Testis (tissue), 3 donors: ENCODE measurements around the gene ALAS1. TPM values are rescaled to one million over a fixed set of nuclear protein-coding genes. Genes with fewer than 3 reads are reported as not detected.
A peak's percentile ranks its signal among the peaks of the same experiment; 100 is the strongest.

Experiments
- DNase-seq: peaks from one replicate; pipeline ENCODE4 v3.0.0-alpha.2; 2019
- H3K27ac ChIP-seq, 2 donors: fragments of 200-600 bp; sonication (generic); one replicate each; pipeline ENCODE4 v1.5.1; 2019
- H3K27me3 ChIP-seq: fragments of 200-600 bp; sonication (generic); one replicate; pipeline ENCODE4 v1.5.1; 2019
- H3K36me3 ChIP-seq: fragments of 200-600 bp; sonication (generic); one replicate; pipeline ENCODE4 v1.5.1; 2017; ENCODE audit warnings: low read depth; ENCODE audit errors: missing control alignments
- H3K4me1 ChIP-seq: fragments of 200-600 bp; sonication (generic); one replicate; pipeline ENCODE4 v1.5.1; 2019
- H3K4me3 ChIP-seq, 2 donors: fragments of 200-600 bp; sonication (generic); one replicate each; pipeline ENCODE4 v1.5.1; 2017 to 2019
- H3K9me3 ChIP-seq: fragments of 200-600 bp; sonication (generic); one replicate; pipeline ENCODE4 v1.5.1; 2017
- POLR2A ChIP-seq: fragments of 450-650 bp; IDR thresholded peaks from one replicate; pipeline ENCODE4 v1.6.1; 2017; ENCODE audit warnings: antibody characterized with exemption, mild to moderate bottlenecking, moderate library complexity
- WGBS, 2 donors: methylation state at CpG; one replicate each; pipeline ENCODE4 v1.1.5; 2018; 5-methylcytosine and 5-hydroxymethylcytosine counted together
- intact Hi-C: fragments of 100-400 bp; cut with DNase I; formaldehyde crosslinking; loops from one replicate; pipeline ENCODE4 v1.15.1; 2023; ENCODE audit warnings: low total_unique reads
- polyA plus RNA-seq: library from polyadenylated mRNA; stranded (reverse); fragments of 350-450 nt; fragmentation: Illumina TruSeq; extraction: RNeasy Lipid Tissue Mini Kit (QIAGEN cat#74804); gene quantifications from one replicate; pipeline ENCODE4 v1.2.3, GENCODE V29; 2014; ENCODE audit warnings: low read depth, low replicate concordance; ENCODE audit not compliant: insufficient read depth
- total RNA-seq, 2 donors: library from RNA; depleted of rRNA; stranded (reverse); fragments of >200 nt; gene quantifications; one replicate each; pipeline ENCODE4 v1.2.3, GENCODE V29; 2016
- TF ChIP-seq, protein P1 (sequence below), 3 experiments: fragments of 450-650 bp in 2 of 3; fragments of 200-600 bp in 1 of 3; sonication (generic) in 1 of 3; IDR thresholded peaks; one replicate each; pipeline ENCODE4 v1.5.1; 2016 to 2019; ENCODE audit warnings: antibody characterized with exemption in 3 of 3, mild to moderate bottlenecking in 2 of 3, moderate library complexity in 1 of 3

Gene ALAS1
- total and polyA plus RNA-seq, 3 donors from 2014 or later = 49.9 to 54.2 (median 51.4) TPM

DNA sequence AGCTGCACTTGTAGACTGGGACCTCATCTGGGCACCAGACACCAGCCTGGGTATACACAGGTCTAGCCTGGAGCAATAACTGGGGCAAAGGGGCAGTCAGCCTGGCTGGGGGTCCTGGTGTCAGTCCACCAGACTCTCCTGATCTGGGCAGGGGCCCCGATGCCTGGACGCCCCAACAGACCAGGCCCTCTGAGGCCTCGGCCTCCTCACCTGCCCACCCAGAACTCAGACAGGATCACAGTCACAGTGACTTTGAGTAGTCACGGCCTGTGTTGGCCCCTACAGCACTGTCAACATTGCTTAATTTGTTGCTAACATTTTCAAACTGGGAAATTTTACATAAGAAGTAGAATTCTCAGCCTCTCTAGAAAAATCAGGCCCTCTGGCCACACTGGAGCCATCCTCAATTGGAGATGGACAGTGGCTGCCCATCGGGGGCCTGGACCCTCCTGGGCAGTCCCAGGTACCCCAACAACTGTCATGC, 35.2 kb downstream of the ALAS1 start:
- no peak overlapping the region for H3K4me3 ChIP-seq
- H3K27ac ChIP-seq = no peak overlapping the region
- 95% methylated on average over 2 to 5 of the region's 5 CpGs for WGBS, 2 donors
- no peaks in the 10 kb centered on the region for H3K36me3 ChIP-seq
- TF ChIP-seq, protein P1, sequence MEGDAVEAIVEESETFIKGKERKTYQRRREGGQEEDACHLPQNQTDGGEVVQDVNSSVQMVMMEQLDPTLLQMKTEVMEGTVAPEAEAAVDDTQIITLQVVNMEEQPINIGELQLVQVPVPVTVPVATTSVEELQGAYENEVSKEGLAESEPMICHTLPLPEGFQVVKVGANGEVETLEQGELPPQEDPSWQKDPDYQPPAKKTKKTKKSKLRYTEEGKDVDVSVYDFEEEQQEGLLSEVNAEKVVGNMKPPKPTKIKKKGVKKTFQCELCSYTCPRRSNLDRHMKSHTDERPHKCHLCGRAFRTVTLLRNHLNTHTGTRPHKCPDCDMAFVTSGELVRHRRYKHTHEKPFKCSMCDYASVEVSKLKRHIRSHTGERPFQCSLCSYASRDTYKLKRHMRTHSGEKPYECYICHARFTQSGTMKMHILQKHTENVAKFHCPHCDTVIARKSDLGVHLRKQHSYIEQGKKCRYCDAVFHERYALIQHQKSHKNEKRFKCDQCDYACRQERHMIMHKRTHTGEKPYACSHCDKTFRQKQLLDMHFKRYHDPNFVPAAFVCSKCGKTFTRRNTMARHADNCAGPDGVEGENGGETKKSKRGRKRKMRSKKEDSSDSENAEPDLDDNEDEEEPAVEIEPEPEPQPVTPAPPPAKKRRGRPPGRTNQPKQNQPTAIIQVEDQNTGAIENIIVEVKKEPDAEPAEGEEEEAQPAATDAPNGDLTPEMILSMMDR (IDR thresholded peaks at IDR 0.05) = no peak
- TF ChIP-seq POLR2A = no peak
- no peaks in the 10 kb centered on the region for H3K27me3 ChIP-seq
- peaks cover 25% of the 10 kb centered on the region for H3K4me1 ChIP-seq
- no peaks in the 10 kb centered on the region for H3K9me3 ChIP-seq
- no peak for DNase-seq
- intact Hi-C loops = no loop called here

DNA sequence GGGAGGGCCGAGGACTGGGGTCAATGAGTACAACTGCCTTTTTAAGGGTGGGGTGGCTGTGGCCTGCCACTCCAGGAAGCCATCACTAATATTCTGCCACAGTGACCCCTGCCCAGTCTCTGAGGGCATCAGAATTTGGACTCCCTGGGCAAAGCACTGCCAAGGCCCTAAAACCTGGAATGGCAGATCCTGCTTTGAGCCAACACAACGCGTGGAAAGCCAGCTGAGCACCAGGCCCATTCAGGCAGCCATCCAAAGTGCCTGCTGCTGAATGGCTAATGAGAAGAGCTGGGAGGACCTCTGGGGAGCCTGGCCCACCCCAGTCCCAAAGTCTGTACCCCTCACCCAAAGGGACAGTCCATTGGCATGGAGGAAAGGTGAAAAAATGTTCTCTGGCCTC, 36.0 kb downstream of the ALAS1 start:
- no peaks in the 10 kb centered on the region for H3K27me3 ChIP-seq
- no peak for DNase-seq
- H3K36me3 ChIP-seq = no peaks in the 10 kb centered on the region
- TF ChIP-seq, protein P1 (IDR thresholded peaks at IDR 0.05) = no peak
- no peak for TF ChIP-seq POLR2A
- WGBS, 2 donors = 88 to 96% methylated on average over 3 of the region's 3 CpGs
- peaks cover 28% of the 10 kb centered on the region for H3K4me1 ChIP-seq
- no peak overlapping the region for H3K27ac ChIP-seq
- intact Hi-C loops = no loop called here
- H3K9me3 ChIP-seq = no peaks in the 10 kb centered on the region
- no peak overlapping the region for H3K4me3 ChIP-seq

DNA sequence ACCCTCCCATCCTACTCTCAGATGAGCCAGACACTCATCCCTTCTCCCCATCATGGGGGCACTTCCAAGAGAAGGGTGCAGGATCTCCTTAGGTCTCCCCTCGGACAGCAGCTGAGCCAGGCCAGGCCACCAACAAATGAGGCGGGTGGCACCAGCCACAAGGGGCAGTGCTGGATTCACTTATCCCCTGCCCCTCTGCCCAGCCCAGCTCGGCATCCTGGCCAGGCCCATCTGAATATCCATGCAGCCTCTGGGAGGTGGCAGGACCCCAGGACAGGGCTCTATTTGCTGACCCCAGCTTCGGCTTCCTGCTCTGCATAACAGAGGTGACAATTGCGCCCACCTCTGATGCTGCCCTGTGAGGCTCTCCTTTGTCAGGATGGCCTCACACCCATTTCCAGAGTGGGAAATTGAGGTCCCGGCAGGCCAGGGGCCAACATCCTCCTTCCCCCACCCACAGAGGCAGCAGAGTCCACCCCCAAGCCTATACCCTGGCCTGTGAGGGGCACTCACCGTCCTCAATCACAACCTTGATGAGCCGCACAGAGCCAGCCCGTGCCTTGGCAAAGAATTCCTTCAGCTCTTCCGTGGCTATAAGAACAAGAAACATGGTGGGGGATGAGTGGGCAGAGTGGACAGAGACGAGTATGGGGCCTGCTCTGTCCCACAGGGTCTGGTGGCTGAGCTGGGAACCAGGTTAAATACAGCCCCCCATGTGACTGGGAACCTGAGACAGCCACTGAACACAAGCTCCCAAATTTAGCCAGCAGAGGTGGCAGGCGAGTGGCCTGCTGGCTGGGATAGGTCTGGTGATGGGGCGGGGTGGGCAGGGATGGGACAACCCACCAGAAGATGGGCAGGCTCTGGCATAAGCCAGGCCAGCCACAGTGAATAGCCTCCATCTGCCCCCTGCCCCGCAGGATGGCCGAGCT, 36.8 kb downstream of the ALAS1 start:
- whole genome bisulfite sequencing, 2 donors = 87 to 89% methylated on average over 15 of the region's 15 CpGs
- no peak for DNase-seq
- intact Hi-C loops = loop anchor here (5.0 kb wide), 1 partner anchor 53 kb away; the partner anchor contains the start of gene GLYCTK

DNA sequence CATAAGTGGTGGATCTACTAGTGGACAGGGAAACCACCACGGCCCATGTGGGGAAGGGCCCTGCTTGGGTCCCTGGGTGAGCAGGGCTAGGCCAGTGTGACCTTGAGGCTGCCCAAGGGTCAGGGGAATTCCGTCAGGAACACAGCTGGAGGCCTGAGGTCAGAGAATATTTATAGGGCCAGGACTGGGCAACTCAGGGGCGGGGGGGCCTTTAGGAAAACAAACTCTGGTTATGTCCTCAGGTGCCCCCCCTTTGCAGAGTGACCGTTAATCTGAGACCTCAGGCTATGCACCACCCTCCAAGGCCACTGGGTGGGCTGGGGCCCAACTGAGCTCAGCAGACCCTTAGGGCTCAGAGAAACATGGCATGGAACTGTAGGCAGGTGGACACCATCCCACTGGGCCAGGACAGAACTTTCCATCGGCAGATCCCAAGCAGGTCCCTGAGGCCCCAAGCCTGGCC, 38.5 kb downstream of the ALAS1 start:
- intact Hi-C loops = loop anchor here (5.0 kb wide), 1 partner anchor 51 kb away; the partner anchor contains the start of gene GLYCTK
- Histone ChIP-seq H3K36me3 (no peaks in the 10 kb centered on the region), H3K4me1 (peaks cover 38% of the 10 kb centered on the region), H3K27me3 (no peaks in the 10 kb centered on the region), H3K27ac (peak overlapping the region in 1 of 2 donors; percentile 93), H3K4me3 (no peak overlapping the region), H3K9me3 (no peaks in the 10 kb centered on the region)
- no peak for TF ChIP-seq POLR2A
- TF ChIP-seq, protein P1 (IDR thresholded peaks at IDR 0.05) = no peak
- no peak for DNase-seq
- WGBS, 2 donors = 51 to 64% methylated on average over 4 to 5 of the region's 5 CpGs

More for the DNA sequence above, 36.8 kb downstream of the ALAS1 start:
- no peaks in the 10 kb centered on the region for H3K36me3 ChIP-seq
- no peak overlapping the region for H3K27ac ChIP-seq
- no peak overlapping the region for H3K4me3 ChIP-seq
- no peaks in the 10 kb centered on the region for H3K9me3 ChIP-seq
- H3K27me3 ChIP-seq = no peaks in the 10 kb centered on the region
- H3K4me1 ChIP-seq = peaks cover 31% of the 10 kb centered on the region
- TF ChIP-seq, protein P1 (IDR thresholded peaks at IDR 0.05) = no peak
- no peak for TF ChIP-seq POLR2A
